ENCODE data around the gene SLC16A13. TPM values are rescaled to one million over a fixed set of nuclear protein-coding genes. Genes with fewer than 3 reads are reported as not detected.

SLC16A13 gene
- total and polyA plus RNA-seq, 10 of the 15 experiments (the other 5 are each of a cell fraction or from before 2014, with no cell fraction given), result 0.34 to 12.1 (median 3.3) TPM

GRCh38 chr17:6995500-6996255 lies 40.1 kb upstream of the SLC16A13 start, which contains the start of gene ALOX12:
Gene ALOX12 (plus strand): TSS chr17:6996049. CDS start chr17:6996118, 69 bp downstream.
- no peaks in the 10 kb centered on the region for H3K9me3 ChIP-seq (replicated peaks; ENCODE audit: control insufficient read depth, insufficient read depth, low read length)
- RAD21 ChIA-PET (ENCODE audit: unreplicated experiment), result no interaction called here
- no peak within 1 kb of the TSS for H3K4me2 ChIP-seq (ENCODE audit: control insufficient read depth, insufficient read depth)
- DNase-seq (ENCODE audit: low read depth, low spot score), result no peak
- no peaks in the 10 kb centered on the region for H3K79me2 ChIP-seq (ENCODE audit: control insufficient read depth, insufficient read depth, low read length)
- no TSS peak for BruUV-seq (replicated peaks)
- peaks cover 0 to 11% of the 10 kb centered on the region in 2 experiments; a peak in 2 of 4 replicates for H3K36me3 ChIP-seq (ENCODE audit: control insufficient read depth in 2 of 2, insufficient read depth in 2 of 2, low read length in 1 of 2)
- H4K20me1 ChIP-seq (ENCODE audit: control insufficient read depth, insufficient read depth), result no peaks in the 10 kb centered on the region
- CTCF ChIA-PET, result interaction anchor here (0.7 to 2.3 kb wide), 3 partner anchors 9 to 152 kb away, joined by 3 to 9 read pairs (median 4); no protein-coding TSS in a partner anchor
- intact Hi-C loops (cut with micrococcal nuclease; ENCODE audit: unreplicated experiment), result no loop called here
- H3K9ac ChIP-seq (ENCODE audit: control insufficient read depth, insufficient read depth, low read length), result no peak within 1 kb of the TSS
- no peak within 1 kb of the TSS for H2AFZ ChIP-seq (ENCODE audit: control insufficient read depth, low read depth, low read length)
- no peak within 1 kb of the TSS for H3K4me3 ChIP-seq
- in situ Hi-C loops (cut with MboI), result no loop called here
- 91% methylated on average over 57 of the region's 64 CpGs for WGBS (ENCODE audit: insufficient coverage, insufficient replicate concordance, low lambda C conversion rate, missing lambda C conversion rate)
- POLR2A ChIA-PET, result no interaction called here
- H3K27ac ChIP-seq (ENCODE audit: control insufficient read depth, insufficient read depth), result no peak within 1 kb of the TSS
- no peak for FAIRE-seq
- H3K27me3 ChIP-seq (replicated peaks in 1 of 2; ENCODE audit: control insufficient read depth in 2 of 2, insufficient read depth in 2 of 2, low read length in 1 of 2), result no peaks in the 10 kb centered on the region
- SMC1A ChIA-PET (ENCODE audit: uncharacterized antibody, unreplicated experiment), result no interaction called here
- ATAC-seq, result no peak
- no peaks in the 10 kb centered on the region for H3K4me1 ChIP-seq (ENCODE audit: control insufficient read depth, insufficient read depth, low read length)
- TF ChIP-seq ZBTB11 (CRISPR knock-in tag; IDR thresholded peaks at IDR 0.05) (no peak), MAX (IDR thresholded peaks at IDR 0.05; ENCODE audit: low read depth, low read length) (no peak), PAX8 (IDR thresholded peaks at IDR 0.05) (no peak), RB1 (IDR thresholded peaks at IDR 0.05; ENCODE audit: borderline replicate concordance) (no peak), MLLT1 (IDR thresholded peaks at IDR 0.05) (no peak), CBFB (IDR thresholded peaks at IDR 0.05; ENCODE audit: low read depth) (no peak), ZBED1 (IDR thresholded peaks at IDR 0.05; ENCODE audit: borderline replicate concordance) (no peak), EED (IDR thresholded peaks at IDR 0.05; ENCODE audit: low read depth) (no peak), SMAD5 (IDR thresholded peaks at IDR 0.05; ENCODE audit: low read depth) (no peak), CHD1 (IDR thresholded peaks at IDR 0.05; ENCODE audit: low read depth, low read length) (no peak), ZNF274 (IDR thresholded peaks at IDR 0.05; ENCODE audit: insufficient read depth, insufficient read length) (no peak), SP1 (IDR thresholded peaks at IDR 0.05; ENCODE audit: low read depth, low read length) (no peak), NKRF (conservative IDR thresholded peaks at IDR 0.05) (no peak), ZSCAN29 (IDR thresholded peaks at IDR 0.05) (no peak), MYC (IDR thresholded peaks at IDR 0.05; ENCODE audit: insufficient read depth, insufficient read length, insufficient replicate concordance, low read length, severe bottlenecking) (no peak), ASH2L (IDR thresholded peaks at IDR 0.05; ENCODE audit: borderline replicate concordance, low read depth) (no peak), SRF (IDR thresholded peaks at IDR 0.05; ENCODE audit: low read depth in 2 of 2, low read length in 2 of 2) (no peak), PAX5 (IDR thresholded peaks at IDR 0.05; ENCODE audit: borderline replicate concordance, low read depth, low read length) (no peak), SIN3A (IDR thresholded peaks at IDR 0.05; ENCODE audit: low read depth, low read length) (no peak)

All from GM12878 (cell line).